ENCODE measurements around the gene KCNAB2.

Gene KCNAB2

DNA sequence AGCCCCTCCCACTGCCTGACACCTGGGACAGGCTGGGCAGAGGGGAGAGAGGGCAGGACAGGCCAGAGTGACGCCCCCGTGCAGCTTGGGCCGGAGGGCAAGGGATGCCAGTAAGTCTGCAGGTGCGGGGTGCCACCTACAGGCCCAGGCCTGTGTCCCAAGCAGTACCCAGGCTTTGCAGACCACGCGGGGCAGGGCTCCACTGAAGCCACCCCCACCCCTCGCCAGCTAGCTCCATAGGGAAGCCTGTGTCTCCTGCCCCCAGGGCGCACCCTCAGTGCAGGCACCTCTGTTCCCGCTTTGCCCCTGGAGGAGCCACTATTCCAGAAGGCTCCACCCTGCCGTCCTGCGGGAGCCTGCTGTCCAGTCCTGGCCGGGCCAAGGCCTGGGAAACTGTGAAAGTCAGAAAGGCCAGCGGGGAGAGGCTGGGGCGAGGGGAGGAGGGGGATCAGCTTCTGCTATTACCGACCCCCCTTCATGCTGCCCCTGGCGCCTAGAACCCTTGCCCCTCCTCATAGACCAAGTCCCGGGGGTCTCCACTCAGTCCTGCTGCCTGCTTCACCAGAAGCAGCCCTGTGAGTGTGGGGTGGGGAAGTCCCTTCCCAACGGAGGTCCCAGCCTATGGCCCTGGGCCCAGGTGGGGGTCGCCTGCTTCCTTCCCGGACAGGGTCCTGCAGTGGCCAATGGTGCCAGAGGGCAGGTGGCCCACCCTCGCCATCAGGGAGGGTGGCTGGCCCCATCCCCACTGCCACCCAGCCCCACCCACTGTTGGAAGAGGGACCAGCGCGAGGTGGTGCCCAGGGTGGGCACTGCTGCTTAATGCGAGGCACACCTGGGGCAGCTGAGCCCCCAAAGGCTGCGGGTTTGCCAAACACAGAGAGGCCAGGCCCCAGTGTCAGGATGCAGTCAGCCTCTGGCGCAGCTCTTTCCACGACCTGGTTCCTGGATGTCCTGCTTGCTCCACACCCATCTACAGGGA lies 54.4 kb downstream of the KCNAB2 start:
- DNase-seq = peak; percentile 42

DNA sequence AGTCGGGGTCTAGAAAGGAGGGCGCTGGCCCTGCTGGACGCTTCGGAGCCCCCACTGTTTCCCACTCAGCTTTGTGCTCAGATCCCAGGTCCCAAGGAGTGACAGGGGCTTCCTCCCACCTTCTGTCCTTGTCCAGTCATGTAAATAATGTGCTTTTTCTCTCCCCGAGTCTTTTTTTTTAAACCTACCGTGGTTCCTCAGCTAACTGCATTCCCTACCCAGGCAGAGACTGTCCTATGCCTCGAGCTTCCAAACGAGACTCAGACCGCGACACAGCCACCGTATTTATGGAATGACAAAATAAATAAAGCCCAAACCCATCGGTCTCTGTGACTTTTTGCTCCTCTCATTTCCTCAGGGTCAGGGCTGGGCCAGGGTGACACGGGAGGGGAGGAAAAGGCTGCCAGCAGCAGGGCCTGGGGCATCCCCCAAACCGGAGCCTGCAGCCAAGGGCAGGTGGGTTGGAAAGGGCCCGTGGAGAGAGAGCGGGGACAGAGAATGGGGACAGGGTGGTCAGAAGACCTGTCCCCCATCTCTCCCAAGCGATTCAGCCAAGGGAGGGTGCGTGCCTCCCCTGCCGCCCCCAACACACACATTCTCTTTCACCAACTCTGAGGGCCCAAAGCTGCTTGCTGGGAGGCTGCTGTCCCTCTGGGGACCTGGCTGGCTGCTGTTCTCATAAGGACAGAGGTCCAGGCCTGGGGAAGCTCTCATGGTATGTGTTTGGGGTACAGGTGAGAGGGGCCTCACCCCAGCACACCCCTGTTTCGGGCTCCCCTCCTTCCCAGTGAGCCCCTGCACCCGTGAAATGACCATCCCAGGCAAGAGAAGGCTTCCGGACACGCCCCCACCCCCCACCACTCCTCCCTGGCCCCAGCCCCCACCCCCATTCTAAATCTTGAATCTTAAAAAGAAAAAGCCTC lies 55.4 kb downstream of the KCNAB2 start:
- no peak for DNase-seq

DNA sequence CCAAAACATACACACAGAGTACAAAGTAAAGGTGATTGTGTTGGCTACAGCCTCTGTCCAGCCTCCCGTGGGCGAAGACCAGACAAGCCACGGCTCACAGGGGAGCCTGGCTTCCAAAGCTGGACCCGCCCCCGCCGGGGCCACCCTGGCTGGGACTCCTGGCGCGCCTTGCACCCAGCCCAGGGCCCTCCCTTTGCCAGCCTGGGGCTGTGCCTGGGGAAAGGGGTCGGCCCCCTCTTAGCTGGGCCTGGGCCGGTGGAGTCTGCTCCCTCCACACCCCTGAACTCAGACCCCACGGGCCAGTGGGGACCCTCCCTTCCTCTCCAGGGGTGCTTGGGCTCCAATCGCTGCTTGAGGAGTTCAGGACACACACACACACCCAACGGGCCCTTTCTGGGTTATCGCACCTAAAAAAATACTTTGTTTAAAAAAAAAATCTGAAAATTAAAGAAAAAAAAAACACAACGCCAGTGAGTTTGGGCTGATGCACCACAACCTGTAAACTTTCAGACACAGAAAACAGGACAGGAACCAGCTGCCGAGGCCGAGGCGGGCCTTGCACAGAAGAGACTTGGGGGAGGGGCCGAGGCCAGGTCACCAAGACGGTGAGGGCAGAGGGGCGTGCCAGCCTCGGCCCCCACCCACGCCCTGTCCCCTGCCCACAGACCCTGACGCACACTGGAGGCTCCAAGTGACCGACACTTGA lies 56.3 kb downstream of the KCNAB2 start:
- DNase-seq = no peak

GRCh38 chr1:6102532-6102845 lies 56.8 kb downstream of the KCNAB2 start:
- no peak for DNase-seq

- DNase-seq = peak; percentile 35
These were observed 57.6 kb downstream of the KCNAB2 start for GRCh38 chr1:6103111-6103853.

GRCh38 chr1:6103854-6104530 lies 58.3 kb downstream of the KCNAB2 start:
- no peak for DNase-seq

GRCh38 chr1:6104631-6105030 lies 58.9 kb downstream of the KCNAB2 start:
- DNase-seq = no peak

DNA sequence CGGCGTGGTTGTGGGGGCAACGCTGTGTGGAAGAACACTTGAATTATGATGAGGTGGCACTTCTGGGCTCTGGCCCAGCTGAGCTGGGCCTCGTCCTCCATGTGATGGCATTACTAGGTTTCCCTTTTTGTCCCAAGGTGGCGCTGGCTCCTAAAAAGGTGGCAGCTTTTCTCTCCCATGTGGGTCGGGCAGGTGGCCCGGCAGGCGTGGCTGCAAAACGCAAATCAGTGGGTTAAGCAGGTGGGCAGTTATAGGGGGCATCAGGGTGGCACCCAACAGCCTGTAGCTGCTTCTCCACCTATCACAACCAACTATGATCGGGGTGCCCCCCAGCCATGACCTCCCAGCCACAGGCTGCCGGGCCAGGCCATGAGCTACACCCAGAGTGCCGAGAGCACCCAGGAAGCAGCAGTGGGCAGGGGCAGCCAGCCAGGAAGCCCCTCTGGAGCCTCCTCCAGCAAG lies 59.6 kb downstream of the KCNAB2 start:
- DNase-seq = peak; percentile 77

- peak; percentile 53 for DNase-seq
These were observed 60.1 kb downstream of the KCNAB2 start for GRCh38 chr1:6105763-6106162.

- DNase-seq = no peak
These were observed 60.6 kb downstream of the KCNAB2 start for GRCh38 chr1:6106321-6106731.

DNA sequence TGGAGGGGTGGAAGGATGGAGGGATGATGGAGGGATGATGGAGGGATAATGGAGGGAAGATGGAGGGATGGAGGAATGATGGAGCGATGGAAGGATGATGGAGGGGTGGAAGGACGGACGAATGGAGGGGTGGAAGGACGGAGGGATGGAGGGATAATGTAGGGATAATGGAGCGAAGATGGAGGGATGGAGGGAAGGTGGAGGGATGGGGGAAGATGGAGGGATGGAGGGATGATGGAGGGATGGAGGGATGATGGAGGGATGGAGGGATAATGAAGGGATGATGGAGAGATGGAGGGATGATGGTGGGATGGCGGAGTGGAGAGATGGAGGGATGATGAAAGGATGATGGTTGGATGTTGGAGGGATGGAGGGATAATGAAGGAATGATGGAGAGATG lies 61.3 kb downstream of the KCNAB2 start:
- no peak for DNase-seq

DNA sequence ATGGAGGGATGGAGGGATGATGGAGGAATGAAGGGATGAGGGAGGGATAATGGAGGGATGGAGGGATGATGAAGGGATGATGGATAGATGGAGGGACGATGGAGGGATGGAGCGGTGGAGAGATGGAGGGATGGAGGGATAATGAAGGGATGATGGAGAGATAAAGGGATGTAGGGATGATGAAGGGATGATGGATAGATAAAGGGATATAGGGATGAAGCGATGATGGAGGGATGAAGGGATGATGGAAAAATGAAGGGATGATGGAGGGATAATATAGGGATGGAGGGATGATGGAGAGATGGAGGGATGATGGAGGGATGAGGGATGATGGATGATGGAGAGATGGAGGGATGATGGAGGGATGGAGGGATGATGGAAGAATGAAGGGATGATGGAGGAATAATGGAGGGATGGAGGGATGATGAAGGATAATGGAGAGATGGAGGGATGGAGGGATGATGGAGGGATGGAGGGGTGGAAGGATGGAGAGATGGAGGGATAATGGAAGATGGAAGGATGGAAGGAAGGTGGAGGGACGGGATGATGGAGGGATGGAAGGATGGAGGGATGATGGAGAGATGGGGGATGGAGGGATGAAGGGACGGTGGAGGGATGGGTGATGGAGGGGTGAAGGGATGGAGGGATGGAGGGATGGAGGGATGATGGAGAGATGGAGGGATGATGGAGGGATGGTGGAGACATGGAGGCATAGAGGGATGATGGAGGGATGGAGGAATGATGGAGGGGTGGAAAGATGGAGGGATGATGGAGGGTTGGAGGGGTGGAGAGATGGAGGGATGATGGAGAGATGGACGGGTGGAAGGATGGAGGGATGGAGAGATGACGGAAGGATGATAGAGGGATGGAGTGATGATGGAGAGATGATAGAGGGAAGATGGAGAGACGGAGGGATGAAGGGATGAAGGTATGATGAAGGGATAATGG lies 62.0 kb downstream of the KCNAB2 start:
- DNase-seq = no peak

- no peak for DNase-seq
These were observed 62.8 kb downstream of the KCNAB2 start for GRCh38 chr1:6108476-6108875.

DNA sequence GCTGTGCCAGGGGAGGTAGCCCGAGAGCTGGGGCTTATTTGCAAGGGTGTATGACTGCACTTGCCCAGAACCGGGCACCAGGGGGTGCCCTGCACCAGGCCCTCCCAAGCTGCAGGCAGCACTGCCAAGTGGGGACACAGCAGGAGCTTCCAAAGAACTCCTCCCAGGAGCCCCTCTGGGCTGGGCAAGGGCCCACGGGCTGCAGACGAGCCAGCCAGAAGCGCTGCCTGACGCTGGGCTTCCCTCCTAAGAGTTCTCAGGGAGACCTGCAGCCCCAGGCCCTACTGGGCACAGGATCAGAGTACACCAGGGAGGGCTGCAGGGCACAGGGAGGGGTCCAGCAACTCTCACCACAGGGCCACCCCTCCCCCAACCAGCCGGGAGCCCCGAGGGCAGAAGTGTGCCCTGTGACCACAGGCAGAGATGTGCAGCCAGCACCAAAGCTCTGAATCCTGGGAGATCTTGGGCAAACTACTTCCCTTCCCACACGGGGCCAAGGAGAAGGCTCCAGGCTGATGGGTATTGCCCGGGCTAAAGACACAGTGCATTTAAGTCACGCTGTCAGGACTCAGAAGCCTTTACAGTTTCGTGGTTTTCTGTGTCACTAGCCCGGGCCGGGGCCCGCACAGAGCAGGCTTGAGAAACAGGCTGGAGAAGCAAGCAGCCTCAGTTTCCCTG lies 63.4 kb downstream of the KCNAB2 start:
- DNase-seq = peak; percentile 89

DNA sequence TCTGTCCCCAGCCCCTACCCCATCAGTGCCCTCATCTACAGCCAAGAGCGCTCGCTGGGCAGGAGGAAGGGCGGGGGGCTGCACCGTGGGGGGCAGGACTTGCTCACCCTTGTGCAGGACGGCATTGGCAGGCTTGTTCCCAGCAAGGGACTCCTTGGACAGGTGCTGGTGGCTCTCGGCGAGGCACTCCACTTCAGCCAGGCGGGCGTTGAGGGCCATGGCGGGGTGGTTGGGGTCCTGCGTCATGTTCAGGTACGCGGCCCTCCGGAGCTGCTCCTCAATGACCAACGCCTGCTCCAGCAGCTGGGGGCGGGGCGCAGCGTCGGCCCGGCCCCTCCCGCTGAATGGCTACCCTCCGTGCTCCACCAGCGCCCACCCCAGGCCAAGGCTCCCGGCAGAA lies 64.0 kb downstream of the KCNAB2 start:
- peak; percentile 24 for DNase-seq

GRCh38 chr1:6110326-6110725 lies 64.6 kb downstream of the KCNAB2 start:
- DNase-seq = peak; percentile 38

- DNase-seq = peak; percentile 97
These were observed 65.9 kb downstream of the KCNAB2 start for GRCh38 chr1:6111571-6111970.

GRCh38 chr1:6111991-6112689 lies 66.5 kb downstream of the KCNAB2 start:
- no peak for DNase-seq

GRCh38 chr1:6112690-6113005 lies 67.0 kb downstream of the KCNAB2 start:
- DNase-seq = no peak
